Measurements from ENCODE around the gene NHERF1.
A peak's percentile ranks its signal among the peaks of the same experiment; 100 is the strongest.

NHERF1 gene

GRCh38 chr17:74769856-74770497, 21.5 kb downstream of the NHERF1 start:
- TF ChIP-seq EP300 (IDR thresholded peaks at IDR 0.05; ENCODE audit: borderline replicate concordance) (no peak), CEBPB (IDR thresholded peaks at IDR 0.05) (no peak), NFIC (IDR thresholded peaks at IDR 0.05) (no peak), RAD21 (IDR thresholded peaks at IDR 0.05; ENCODE audit: low read depth) (no peak), MAX (IDR thresholded peaks at IDR 0.05) (no peak), TAF1 (IDR thresholded peaks at IDR 0.05; ENCODE audit: low read depth) (no peak), ZBTB7A (IDR thresholded peaks at IDR 0.05; ENCODE audit: low read depth) (no peak), FOXM1 (IDR thresholded peaks at IDR 0.05; ENCODE audit: borderline replicate concordance, low read depth) (no peak), EGR1 (IDR thresholded peaks at IDR 0.05) (no peak), YY1 (IDR thresholded peaks at IDR 0.05; ENCODE audit: low read depth) (no peak), REST (IDR thresholded peaks at IDR 0.05; ENCODE audit: low read depth) (no peak), USF1 (IDR thresholded peaks at IDR 0.05) (no peak), TCF12 (IDR thresholded peaks at IDR 0.05; ENCODE audit: low read depth) (no peak), TEAD4 (IDR thresholded peaks at IDR 0.05) (no peak), CREB1 (IDR thresholded peaks at IDR 0.05; ENCODE audit: low read depth) (no peak)

GRCh38 chr17:74770498-74771318, 22.3 kb downstream of the NHERF1 start:
- no peak for TF ChIP-seq NFIC (IDR thresholded peaks at IDR 0.05)
- TF ChIP-seq RAD21 (IDR thresholded peaks at IDR 0.05; ENCODE audit: low read depth), result peak; percentile 97

GRCh38 chr17:74771319-74771914, 23.0 kb downstream of the NHERF1 start:
- no peak for TF ChIP-seq YY1 (IDR thresholded peaks at IDR 0.05; ENCODE audit: low read depth)
- TF ChIP-seq TAF1 (IDR thresholded peaks at IDR 0.05; ENCODE audit: low read depth), result no peak
- TF ChIP-seq MAX (IDR thresholded peaks at IDR 0.05), result no peak
- TF ChIP-seq TEAD4 (IDR thresholded peaks at IDR 0.05), result no peak
- TF ChIP-seq EP300 (IDR thresholded peaks at IDR 0.05; ENCODE audit: borderline replicate concordance), result no peak
- no peak for TF ChIP-seq CREB1 (IDR thresholded peaks at IDR 0.05; ENCODE audit: low read depth)
- TF ChIP-seq FOXM1 (IDR thresholded peaks at IDR 0.05; ENCODE audit: borderline replicate concordance, low read depth), result no peak
- no peak for TF ChIP-seq RAD21 (IDR thresholded peaks at IDR 0.05; ENCODE audit: low read depth)
- TF ChIP-seq NFIC (IDR thresholded peaks at IDR 0.05), result no peak
- no peak for TF ChIP-seq EGR1 (IDR thresholded peaks at IDR 0.05)
- no peak for TF ChIP-seq CEBPB (IDR thresholded peaks at IDR 0.05)
- no peak for TF ChIP-seq ZBTB7A (IDR thresholded peaks at IDR 0.05; ENCODE audit: low read depth)
- TF ChIP-seq REST (IDR thresholded peaks at IDR 0.05; ENCODE audit: low read depth), result no peak

GRCh38 chr17:74772053-74772452, 23.6 kb downstream of the NHERF1 start:
- TF ChIP-seq YY1 (IDR thresholded peaks at IDR 0.05; ENCODE audit: low read depth) (no peak), USF1 (IDR thresholded peaks at IDR 0.05) (no peak), TEAD4 (IDR thresholded peaks at IDR 0.05) (no peak), CREB1 (IDR thresholded peaks at IDR 0.05; ENCODE audit: low read depth) (no peak), EGR1 (IDR thresholded peaks at IDR 0.05) (no peak), ZBTB7A (IDR thresholded peaks at IDR 0.05; ENCODE audit: low read depth) (no peak), FOXM1 (IDR thresholded peaks at IDR 0.05; ENCODE audit: borderline replicate concordance, low read depth) (no peak), TAF1 (IDR thresholded peaks at IDR 0.05; ENCODE audit: low read depth) (no peak), EP300 (IDR thresholded peaks at IDR 0.05; ENCODE audit: borderline replicate concordance) (no peak), RAD21 (IDR thresholded peaks at IDR 0.05; ENCODE audit: low read depth) (no peak), CEBPB (IDR thresholded peaks at IDR 0.05) (no peak), REST (IDR thresholded peaks at IDR 0.05; ENCODE audit: low read depth) (no peak)
